NCI-H1417 (cell line): ENCODE measurements around the gene CRY2.

Experiments
- DNase-seq, 3 experiments: peaks; one replicate each; lab custom pipeline; 2025; lab: John Stamatoyannopoulos, UW

The CRY2 gene

DNA sequence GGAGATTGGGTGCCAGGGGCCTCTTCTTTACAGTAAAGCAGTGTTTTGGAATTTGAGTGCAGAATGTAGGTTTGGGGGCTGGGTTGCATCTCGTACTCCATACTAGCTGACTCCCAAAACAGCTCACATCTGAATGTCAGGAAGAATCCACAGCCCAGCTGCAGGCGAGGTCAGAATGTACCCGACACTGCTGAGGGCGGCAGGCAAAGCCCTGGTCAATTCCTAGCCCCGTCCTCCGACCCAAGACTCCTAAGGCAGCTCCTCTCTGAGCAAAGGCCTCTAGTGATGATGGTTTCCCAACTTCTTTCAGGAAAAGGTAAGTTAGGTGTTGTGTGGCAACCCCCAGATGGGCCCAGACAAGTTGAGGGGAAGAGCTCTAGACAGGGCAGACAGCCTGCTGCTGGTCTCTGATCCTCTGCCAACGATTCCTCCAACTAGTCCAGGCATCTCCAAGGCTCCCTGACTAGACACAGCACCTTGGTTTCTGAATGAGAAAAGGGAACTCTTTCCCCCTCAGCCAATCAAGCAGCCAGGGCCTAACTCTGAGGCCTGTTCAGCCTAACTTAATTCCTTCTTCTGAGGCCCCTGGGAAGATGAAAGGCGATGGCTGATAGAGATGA lies 83.8 kb downstream of the CRY2 start:
- DNase-seq: no peak

DNA sequence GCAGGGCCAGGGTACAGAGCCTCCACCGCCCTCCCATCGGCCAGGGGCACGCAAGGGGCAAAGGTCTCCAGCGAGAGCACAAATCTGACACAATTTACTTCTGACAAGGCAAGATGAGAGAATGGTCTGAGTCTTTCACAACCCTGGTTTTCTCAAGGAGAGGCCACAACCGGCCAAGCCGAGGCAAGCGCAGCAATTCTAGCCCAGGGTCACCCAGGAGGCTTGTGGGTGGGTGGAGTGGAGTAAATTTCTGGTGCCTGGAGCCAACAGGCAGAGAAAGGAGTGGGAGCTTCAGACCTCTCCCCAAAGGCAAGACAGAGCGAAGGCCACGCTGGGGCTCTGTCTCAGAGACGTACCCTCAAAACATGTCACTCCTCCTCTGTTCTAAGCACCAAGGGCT lies 84.5 kb downstream of the CRY2 start:
- DNase-seq: no peak

DNA sequence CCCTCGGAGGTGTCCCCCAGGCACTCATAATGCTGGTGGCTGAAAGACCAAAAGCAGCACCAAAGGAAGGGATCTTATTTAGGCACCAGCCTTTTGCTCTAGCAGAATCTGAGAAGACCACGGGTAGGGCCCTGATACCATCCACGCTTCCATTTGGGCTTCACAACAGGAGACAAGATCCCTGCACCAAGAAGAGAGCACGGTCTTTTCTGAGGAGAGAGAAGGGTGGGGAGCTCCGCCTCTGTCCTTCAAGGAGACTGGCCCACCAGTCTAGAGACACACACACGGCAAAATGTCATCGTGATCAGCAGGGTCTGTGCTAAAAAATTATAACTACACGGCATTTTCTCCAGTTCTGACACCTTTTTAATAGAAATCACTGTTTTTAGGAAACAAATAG lies 84.9 kb downstream of the CRY2 start:
- DNase-seq: no peak
